Astrocyte of the cerebellum (primary cell): ENCODE data around the gene ARF1.

Experiments used
- DNase-seq: peaks from one replicate; pipeline ENCODE4 v3.0.0-alpha.2; 2011; ENCODE audit warnings: low read depth
- H3K4me3 ChIP-seq: 2 replicates; pipeline ENCODE4 v1.5.1; 2011; ENCODE audit warnings: mild to moderate bottlenecking, low read depth, low read length, moderate library complexity
- CTCF ChIP-seq: IDR thresholded peaks from 2 replicates; pipeline ENCODE4 v1.5.1; 2012; ENCODE audit warnings: low read length, low read depth, moderate library complexity, mild to moderate bottlenecking; ENCODE audit errors: missing control alignments
- in situ Hi-C: cut with HindIII; loops from 2 replicates; pipeline ENCODE4 v1.10.0; 2017; ENCODE audit warnings: low sequenced_read_pairs

ARF1 gene

DNA sequence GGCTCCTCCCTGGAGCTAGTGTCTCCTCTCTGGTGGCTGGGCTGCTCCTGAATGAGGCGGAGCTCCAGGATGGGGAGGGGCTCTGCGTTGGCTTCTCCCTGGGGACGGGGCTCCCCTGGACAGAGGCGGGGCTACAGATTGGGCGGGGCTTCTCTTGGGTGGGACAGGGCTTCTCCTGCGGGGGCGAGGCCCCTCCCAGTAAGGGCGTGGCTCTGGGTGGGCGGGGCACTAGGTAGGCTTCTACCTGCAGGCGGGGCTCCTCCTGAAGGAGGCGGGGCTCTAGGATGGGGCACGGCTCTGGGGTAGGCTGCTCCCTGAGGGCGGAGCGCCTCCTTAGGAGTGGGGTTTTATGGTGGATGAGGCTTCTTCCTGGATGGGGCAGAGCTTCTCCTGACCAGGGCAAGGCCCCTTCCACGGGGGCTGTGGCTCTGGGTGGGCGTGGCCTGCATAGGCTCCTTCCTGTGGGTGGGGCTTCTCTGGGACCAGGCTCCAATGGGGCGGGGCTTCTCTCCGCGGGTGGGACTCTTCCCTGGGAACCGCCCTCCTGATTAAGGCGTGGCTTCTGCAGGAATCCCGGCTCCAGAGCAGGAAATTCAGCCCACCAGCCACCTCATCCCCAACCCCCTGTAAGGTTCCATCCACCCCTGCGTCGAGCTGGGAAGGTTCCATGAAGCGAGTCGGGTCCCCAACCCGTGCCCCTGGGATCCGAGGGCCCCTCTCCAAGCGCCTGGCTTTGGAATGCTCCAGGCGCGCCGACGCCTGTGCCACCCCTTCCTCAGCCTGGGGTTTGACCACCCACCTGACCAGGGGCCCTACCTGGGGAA, 22.7 kb upstream of the ARF1 start:
- no peak for DNase-seq
- TF ChIP-seq CTCF: no peak
- H3K4me3 ChIP-seq: no peak overlapping the region
- in situ Hi-C loops: no loop called here

DNA sequence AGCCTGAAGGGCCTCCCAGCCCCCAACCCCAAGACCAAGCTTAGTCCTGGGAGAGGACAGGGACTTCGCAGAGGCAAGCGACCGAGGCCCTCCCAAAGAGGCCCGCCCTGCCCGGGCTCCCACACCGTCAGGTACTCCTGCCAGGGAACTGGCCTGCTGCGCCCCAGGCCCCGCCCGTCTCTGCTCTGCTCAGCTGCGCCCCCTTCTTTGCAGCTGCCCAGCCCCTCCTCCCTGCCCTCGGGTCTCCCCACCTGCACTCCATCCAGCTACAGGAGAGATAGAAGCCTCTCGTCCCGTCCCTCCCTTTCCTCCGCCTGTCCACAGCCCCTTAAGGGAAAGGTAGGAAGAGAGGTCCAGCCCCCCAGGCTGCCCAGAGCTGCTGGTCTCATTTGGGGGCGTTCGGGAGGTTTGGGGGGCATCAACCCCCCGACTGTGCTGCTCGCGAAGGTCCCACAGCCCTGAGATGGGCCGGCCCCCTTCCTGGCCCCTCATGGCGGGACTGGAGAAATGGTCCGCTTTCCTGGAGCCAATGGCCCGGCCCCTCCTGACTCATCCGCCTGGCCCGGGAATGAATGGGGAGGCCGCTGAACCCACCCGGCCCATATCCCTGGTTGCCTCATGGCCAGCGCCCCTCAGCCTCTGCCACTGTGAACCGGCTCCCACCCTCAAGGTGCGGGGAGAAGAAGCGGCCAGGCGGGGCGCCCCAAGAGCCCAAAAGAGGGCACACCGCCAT, 21.9 kb upstream of the ARF1 start:
- in situ Hi-C loops: no loop called here
- DNase-seq: no peak
- H3K4me3 ChIP-seq: no peak overlapping the region
- no peak for TF ChIP-seq CTCF

DNA sequence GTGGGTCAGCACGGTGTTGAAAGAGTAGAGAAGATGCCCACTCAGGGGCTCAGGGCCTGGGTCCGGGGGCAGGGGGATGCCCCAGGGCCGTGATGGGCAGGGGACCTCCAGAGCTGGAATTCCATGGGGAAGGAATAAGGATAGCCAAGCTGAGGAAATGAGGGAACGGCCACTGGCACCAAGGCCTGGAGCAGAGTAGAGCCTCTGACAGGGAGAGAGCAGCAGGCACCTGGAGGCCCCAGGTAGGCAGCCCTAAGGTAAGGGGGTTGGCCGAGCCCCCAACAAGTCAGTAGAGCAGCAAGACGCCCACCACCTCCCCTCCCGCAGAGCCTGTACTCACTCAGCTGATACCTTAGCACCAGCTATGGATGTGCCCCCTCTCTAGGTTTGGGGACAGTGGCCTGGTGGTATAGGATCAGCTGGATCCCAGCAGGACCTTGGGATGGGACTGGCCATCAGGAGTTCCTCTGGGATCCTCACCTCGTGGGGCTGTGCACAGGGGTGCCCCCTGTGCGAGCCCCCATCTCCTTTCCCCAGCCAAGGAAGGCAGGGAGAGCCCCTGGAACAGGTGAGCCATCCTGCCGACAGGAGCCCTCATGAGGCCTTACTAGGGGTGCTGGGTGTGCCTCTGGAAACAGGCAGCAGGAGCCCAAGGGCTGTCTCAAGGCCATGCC, 21.0 kb upstream of the ARF1 start:
- no peak for DNase-seq
- H3K4me3 ChIP-seq: no peak overlapping the region
- in situ Hi-C loops: no loop called here
- TF ChIP-seq CTCF: no peak

DNA sequence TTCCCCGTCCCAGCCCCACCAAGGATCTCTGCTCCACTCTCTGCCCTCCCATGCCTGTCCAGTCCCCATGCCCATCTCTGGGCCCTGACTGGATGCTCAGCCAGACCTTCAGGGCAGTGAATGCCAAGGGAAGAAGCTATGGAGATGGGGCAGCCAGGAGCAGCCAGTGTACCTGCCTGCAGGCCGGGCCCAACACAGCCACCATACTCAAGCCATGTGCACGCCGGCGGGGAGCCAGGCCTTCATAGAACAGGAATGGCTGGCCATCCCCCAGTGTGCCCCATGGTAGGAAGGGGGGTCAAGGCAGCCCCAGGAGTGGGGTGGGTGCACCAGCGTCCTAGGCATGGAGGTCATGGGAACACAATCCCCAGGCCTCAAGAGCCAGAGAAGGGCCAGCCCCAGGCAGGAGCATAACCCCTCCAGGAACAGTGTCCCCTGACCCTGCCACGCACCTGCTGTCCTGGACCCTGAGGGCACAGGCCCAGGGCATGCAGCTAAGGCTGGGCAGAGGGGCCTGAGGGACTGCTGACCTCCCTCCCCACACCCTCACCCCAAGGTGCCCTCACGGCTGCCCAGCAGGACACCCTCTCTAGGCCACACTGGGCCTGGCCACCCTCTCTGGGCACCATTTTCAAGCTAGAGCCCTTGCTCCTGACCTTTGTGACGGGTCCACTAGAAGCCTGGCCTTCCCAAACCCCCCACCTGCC, 20.3 kb upstream of the ARF1 start:
- TF ChIP-seq CTCF: no peak
- no peak overlapping the region for H3K4me3 ChIP-seq
- in situ Hi-C loops: no loop called here
- no peak for DNase-seq

- H3K4me3 ChIP-seq: no peak overlapping the region
- in situ Hi-C loops: no loop called here
- TF ChIP-seq CTCF: no peak
- no peak for DNase-seq
Observed at GRCh38 chr1:228062812-228063211, 19.7 kb upstream of the ARF1 start.
